ENCODE measurements around the gene FFAR4. TPM values are rescaled to one million over a fixed set of nuclear protein-coding genes. Genes with fewer than 3 reads are reported as not detected.
A peak's percentile ranks its signal among the peaks of the same experiment; 100 is the strongest.

FFAR4 gene
- total RNA-seq, 1 donor from 2014 or later = 0.08 TPM

DNA sequence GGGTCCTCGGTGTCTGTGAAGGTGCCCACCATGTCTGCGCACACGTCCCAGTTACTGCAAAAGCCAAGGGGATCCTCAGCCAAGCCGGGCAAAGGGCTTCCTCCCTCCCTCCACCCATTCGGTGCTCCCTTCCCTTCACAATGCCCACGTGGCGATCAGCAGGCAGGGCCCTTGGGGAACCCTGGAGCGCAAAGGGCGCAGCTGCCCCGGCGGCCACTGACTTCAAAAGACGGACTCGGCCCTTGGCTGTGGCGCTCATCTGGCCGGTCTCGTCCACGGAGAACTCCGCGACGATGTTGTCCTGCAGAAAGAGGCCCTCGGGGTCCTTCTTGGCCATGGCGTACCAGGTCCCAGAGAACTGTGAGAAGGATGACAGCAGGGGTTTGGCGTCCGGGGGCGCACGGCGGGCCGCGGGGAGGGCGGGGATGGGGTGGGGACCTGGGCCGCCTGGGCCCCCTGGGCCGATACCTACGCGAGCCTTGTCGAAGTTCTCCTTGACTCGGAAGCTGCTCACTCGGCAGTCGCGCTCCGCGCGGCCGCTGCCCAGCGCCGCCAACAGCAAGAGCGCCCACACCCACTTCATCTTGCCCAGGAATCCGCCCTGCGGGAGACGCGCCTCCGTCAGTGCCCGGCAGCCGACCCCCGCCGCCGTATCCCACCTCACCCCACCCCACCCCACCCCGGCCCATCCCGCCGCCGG is 34.1 kb downstream of the FFAR4 start:
- no peak overlapping the region for H3K27ac ChIP-seq (replicated peaks)
- intact Hi-C loops (cut with micrococcal nuclease) = no loop called here
- DNase-seq = no peak
- peaks cover 13% of the 10 kb centered on the region for H3K4me1 ChIP-seq
- TF ChIP-seq, protein P1, sequence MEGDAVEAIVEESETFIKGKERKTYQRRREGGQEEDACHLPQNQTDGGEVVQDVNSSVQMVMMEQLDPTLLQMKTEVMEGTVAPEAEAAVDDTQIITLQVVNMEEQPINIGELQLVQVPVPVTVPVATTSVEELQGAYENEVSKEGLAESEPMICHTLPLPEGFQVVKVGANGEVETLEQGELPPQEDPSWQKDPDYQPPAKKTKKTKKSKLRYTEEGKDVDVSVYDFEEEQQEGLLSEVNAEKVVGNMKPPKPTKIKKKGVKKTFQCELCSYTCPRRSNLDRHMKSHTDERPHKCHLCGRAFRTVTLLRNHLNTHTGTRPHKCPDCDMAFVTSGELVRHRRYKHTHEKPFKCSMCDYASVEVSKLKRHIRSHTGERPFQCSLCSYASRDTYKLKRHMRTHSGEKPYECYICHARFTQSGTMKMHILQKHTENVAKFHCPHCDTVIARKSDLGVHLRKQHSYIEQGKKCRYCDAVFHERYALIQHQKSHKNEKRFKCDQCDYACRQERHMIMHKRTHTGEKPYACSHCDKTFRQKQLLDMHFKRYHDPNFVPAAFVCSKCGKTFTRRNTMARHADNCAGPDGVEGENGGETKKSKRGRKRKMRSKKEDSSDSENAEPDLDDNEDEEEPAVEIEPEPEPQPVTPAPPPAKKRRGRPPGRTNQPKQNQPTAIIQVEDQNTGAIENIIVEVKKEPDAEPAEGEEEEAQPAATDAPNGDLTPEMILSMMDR (IDR thresholded peaks at IDR 0.05; ENCODE audit: borderline replicate concordance) = no peak
- peaks cover 64% of the 10 kb centered on the region for H3K27me3 ChIP-seq (ENCODE audit: low read depth)
- H3K4me3 ChIP-seq = peak overlapping the region; percentile 59
- H3K36me3 ChIP-seq = no peaks in the 10 kb centered on the region
- H3K9me3 ChIP-seq (replicated peaks) = no peaks in the 10 kb centered on the region

DNA sequence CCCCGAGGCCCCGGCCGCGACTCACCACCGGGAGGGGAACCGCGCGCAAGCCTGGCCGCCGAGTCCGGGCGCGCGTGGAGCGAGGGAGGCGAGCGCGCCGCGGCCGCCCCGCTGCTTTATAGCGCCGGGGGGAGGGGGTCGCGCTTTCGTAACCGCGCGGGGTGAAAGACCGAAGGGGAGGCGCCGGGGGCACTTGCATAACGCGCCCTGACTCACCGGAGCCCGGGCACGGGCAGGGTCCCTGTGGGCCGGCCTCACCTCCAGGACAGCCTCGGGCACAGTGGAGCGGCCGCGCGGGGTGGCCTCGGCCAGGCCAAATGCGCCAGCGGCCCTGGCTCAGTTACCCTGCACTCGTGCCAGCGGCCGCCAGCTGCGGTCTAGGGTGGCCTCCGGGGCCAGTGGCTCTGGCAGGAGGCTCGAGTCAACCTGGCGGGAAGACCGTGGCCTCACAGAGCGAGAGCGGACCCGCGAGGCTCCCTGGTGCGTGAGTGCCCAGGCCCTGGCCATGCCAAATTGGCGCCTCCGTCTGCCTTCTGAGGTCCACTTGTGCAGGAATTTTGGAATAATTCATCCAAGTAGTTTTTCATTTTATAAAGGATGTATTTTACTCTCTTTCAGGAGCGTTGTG is 34.8 kb downstream of the FFAR4 start, which contains the start of gene RBP4:
TSS of gene RBP4 (minus strand) at position 90 of the 628 bp plus-strand sequence. CDS start 207 bp downstream, outside the sequence.
- intact Hi-C loops (cut with micrococcal nuclease) = no loop called here
- DNase-seq = no peak

DNA sequence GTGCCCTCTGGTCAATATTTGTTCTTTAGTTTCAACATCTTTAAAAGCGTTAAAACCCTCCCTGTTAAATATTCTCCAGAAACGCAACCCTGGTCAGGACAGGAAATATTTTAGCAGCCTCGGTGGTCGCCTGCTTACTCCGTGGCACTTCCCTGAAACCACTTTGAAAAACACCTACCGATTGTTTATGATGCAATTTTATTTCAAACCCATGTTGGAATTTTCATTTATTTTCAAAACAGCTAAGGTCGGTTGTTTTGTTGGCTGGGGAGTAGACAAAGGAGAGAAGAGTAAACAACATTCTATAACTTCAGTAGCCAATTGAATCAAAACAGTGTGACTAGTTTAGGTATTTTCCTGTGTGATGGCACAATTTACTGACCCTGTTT is 35.3 kb downstream of the FFAR4 start:
- intact Hi-C loops (cut with micrococcal nuclease) = no loop called here
- Histone ChIP-seq H3K36me3 (no peaks in the 10 kb centered on the region), H3K9me3 (replicated peaks) (peaks cover 4% of the 10 kb centered on the region), H3K4me3 (peak overlapping the region; percentile 59), H3K27me3 (ENCODE audit: low read depth) (peaks cover 76% of the 10 kb centered on the region), H3K4me1 (peaks cover 13% of the 10 kb centered on the region), H3K27ac (replicated peaks) (no peak overlapping the region)
- no peak for DNase-seq
- TF ChIP-seq, protein P1 (IDR thresholded peaks at IDR 0.05; ENCODE audit: borderline replicate concordance) = no peak

More for the DNA sequence above, 34.8 kb downstream of the FFAR4 start, which contains the start of gene RBP4:
- H3K4me1 ChIP-seq = peaks cover 13% of the 10 kb centered on the region
- TF ChIP-seq, protein P1 (IDR thresholded peaks at IDR 0.05; ENCODE audit: borderline replicate concordance) = no peak
- H3K4me3 ChIP-seq = peak within 1 kb of the TSS; percentile 59
- no peaks in the 10 kb centered on the region for H3K9me3 ChIP-seq (replicated peaks)
- H3K27me3 ChIP-seq (ENCODE audit: low read depth) = peaks cover 71% of the 10 kb centered on the region
- no peak within 1 kb of the TSS for H3K27ac ChIP-seq (replicated peaks)
- no peaks in the 10 kb centered on the region for H3K36me3 ChIP-seq

DNA sequence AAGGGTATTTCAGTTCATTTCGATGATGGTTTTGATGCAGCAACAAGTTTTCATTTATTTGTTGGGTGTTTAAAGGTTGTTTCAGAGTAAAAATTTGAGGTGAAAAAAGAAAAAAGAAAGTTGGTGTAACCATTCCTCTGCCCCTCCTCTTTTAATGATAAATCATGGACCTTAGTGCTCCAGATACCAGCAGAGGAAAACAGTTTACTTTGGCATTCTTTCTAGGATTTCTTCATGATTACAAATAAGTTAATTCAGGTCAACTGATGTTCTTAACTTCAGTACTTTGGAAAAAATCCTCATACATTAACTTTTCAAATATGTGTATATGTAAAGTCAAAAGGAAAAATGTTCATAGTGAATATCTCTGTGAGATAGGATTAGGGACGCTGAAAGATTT is 36.6 kb downstream of the FFAR4 start:
- Histone ChIP-seq H3K4me3 (no peak overlapping the region), H3K4me1 (peaks cover 13% of the 10 kb centered on the region), H3K27ac (replicated peaks) (no peak overlapping the region), H3K36me3 (no peaks in the 10 kb centered on the region), H3K27me3 (ENCODE audit: low read depth) (peaks cover 85% of the 10 kb centered on the region), H3K9me3 (replicated peaks) (peaks cover 12% of the 10 kb centered on the region)
- intact Hi-C loops (cut with micrococcal nuclease) = no loop called here
- TF ChIP-seq, protein P1 (IDR thresholded peaks at IDR 0.05; ENCODE audit: borderline replicate concordance) = no peak
- no peak for DNase-seq

DNA sequence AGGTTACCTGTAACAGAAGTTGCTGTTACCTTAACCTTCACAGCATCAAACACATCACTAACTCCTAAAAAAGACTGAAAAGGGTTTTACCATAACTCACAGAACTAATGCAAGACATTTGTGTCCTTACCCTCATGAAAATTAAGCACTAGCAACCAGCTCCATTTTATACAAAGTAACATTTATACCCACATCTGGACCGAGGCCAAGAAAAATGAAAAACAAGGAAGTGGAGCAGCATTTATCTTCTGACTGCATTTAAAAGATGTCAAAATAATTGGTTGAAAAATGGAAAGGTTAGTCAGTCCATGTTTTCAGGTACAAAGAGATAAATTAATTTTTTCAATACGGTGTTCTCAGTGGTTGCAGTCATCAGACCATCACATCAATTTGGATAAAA is 37.7 kb downstream of the FFAR4 start:
- Histone ChIP-seq H3K4me1 (peaks cover 13% of the 10 kb centered on the region), H3K27ac (replicated peaks) (no peak overlapping the region), H3K9me3 (replicated peaks) (peaks cover 12% of the 10 kb centered on the region), H3K4me3 (no peak overlapping the region), H3K27me3 (ENCODE audit: low read depth) (peaks cover 89% of the 10 kb centered on the region), H3K36me3 (no peaks in the 10 kb centered on the region)
- intact Hi-C loops (cut with micrococcal nuclease) = no loop called here
- TF ChIP-seq, protein P1 (IDR thresholded peaks at IDR 0.05; ENCODE audit: borderline replicate concordance) = no peak
- DNase-seq = no peak

Measured in left ventricle myocardium inferior (tissue), 1 donor.